Stimulated activated CD8-positive, alpha-beta memory T cell treated with anti-CD3 and anti-CD28 coated beads, Interleukin-4, amount 100 ng/mL, for 1 hour (primary cell): ENCODE measurements around the gene FAAP100.

ENCODE experiments used
- DNase-seq, 2 donors: peaks; one replicate each; pipeline ENCODE4 v3.0.0-alpha.2; 2020; ENCODE audit warnings: low read depth in 2 of 2, low spot score in 1 of 2

FAAP100 gene

DNA sequence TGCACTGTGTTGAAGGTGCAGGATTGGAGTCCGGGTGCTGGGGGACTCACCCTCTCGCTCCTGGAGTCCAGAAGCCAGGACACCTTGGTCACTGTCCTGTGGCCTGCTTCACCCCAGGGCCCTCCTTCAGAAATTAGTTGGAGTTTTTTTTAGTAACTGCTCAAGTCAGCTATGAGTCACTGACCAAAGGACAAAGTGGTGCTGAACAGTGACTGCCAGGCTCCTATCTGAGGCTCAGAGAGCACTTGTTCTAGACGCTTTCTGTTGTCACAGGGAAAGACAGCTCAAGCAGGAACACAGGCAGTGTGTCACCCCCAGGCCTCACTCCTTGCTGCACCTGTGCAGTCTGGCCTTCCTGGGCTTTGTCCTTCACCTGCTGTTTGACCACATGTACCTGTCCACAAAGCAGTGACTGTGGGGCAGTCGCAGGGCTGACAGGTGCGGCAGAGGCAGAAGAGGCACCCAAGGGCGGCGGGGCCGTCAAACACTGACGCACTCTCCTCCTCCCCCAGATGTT is 4.1 kb upstream of the FAAP100 start:
- DNase-seq, result no peak

DNA sequence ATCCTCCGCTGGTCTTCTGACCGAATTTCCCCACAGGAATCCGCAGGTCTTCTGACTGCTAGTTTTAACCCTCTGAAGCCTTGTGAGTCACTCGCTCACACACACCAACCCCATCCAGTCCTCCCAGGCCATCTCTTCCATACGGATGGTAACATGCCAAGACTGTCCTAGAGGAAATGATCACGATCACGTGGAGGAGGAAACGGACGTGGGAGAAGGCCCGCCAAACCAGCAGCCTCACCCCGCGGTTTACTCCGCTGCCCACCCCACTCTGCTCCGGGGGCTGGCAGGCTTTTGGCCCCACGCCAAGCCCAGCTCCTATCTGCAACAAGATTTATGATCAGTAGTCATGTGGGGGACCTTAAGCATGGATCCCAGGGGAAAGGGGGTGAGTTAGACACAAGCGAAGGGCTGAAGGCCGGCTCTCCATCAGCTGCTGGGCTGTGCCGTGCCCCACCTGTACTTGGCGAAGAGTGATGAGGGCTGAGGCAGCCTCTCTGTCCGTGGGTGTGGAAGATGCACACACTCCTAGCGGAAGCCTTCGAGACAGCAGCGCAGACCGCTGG is 1.5 kb upstream of the FAAP100 start:
- no peak for DNase-seq

DNA sequence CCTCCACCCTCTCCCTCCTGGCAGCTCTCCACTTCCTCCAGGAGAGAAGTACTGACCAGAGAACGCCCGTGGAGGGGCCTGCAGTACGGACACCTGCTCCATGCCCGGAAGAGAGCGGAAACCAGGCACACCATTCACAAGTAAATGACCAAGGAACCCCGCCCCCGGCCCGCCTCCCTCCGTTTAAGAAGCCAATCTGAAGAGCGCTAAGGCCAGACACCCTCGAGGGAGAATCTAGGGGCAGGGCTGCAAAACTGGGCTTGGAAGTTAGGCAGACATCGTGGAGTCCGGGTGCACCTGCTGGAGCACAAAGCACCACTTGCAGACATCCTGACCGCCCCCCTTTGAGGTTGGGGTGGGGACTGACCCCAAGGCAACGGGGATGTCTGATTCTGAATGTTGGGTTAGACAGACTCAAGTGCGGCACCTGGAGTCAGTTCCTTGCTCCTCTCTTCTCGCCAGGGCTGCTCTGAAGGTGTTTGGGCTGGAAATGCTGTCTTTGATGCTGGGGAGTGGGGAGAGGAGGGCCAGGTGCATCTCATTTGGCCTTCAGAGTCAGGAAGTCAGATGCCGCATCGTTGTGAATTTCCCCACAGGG is 964 bp upstream of the FAAP100 start:
- DNase-seq, result peak; percentile 44 to 45

DNA sequence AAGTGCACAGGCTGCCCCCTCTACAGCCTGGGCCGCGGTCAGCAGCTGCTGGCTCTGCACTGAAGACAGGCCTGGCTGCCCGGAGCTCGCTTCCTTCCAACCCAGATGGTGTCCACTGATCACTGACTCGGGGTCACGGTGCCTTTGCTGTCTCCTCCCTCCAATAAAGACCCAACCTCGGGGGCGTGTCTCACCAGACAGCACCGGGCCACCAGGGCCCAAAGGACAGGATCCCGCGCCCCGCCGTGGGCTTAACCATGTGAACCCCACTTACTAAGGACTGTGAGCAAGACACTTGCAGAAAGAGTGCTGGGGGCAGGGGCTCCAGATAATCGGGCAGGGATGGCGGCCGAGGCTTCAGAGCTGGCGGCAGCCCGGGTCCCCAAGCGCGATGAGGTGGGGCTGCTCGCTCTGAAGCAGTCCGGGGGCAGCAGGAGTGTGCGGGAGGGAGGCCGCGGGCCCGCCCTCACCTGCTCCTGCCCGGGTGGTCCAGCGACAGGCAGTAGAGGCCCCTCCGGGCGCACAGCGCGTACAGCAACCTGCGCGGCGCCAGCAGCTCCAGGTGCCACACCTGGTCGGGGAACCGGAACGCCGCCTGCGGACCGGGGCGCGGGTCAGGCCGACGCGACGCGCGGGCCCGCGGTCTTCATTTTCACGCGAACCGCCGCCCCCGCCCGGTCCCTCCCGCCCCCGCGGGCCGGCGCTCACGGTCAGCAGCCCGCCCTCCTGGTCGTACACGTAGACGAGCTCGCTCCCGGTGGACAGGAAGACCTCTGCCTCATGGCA is 502 bp downstream of the FAAP100 start:
- DNase-seq, result no peak

DNA sequence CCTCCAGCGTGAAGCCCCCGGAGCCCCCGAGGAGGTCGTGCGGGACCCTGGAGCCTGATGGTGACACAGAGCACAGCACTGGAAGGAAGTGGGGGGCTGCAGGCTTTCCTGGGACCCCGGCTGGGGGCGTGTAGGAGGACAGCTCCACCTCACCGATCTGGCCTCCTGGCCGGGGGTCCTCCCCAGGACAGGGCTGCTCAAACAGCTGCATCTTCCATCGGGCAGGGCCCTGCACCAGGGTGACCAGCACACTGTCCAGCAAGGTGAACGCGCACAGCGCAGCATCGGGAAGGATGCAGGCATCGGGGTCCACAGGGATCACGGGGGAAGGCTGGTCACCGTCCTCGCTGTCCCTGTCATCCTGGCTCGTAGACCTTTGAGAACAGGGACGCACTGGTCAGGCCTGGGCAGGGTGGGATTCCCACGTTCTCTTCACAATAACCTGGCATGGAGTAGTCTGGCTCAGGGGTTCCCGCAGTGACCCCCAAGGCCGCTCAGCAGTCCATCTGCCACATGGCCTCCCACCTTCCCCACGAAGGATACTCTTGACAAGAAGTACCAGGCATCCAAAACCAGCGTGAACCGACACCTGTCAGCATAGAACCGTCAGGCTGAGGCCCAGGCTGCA is 1.2 kb downstream of the FAAP100 start:
- DNase-seq, result no peak

DNA sequence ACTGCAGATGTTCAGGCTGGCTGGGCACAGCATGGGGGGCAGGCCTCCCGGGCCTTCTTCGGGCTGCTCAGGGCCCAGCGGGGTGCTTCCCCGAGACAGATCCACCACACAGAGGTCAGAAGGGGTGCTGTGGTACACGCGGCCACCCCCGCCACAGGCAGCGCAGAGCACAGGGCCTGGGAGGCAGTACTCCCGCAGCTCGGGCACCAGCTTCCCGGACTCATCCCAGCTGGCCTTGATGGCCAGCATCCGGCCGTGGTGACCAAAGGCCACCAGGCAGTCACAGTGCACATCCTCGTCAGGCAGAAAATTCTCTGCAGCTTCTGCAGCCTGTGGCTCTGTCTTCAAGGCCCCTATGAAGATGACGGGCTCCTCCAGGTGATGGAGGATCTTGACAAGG is 1.9 kb downstream of the FAAP100 start:
- DNase-seq, result no peak

DNA sequence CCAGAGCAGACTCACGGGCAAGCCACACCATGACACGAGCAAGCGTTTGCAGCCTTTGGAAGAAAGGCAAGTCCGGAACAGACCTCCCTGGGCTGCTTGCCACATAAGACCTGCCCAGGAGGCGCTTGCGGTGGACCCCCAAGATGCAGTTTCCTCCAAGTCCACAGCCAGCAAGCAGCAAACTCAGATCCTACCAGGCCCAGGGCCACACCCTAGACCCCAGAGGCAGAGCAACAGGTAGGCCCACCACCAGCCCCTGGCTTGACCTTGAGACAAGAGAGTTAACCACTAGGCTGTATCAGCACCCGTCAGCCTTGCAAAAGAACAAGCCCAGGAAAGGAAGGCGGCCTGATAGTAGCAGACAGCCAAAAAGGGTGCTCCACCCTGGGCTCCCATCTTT is 2.3 kb downstream of the FAAP100 start:
- DNase-seq, result no peak

DNA sequence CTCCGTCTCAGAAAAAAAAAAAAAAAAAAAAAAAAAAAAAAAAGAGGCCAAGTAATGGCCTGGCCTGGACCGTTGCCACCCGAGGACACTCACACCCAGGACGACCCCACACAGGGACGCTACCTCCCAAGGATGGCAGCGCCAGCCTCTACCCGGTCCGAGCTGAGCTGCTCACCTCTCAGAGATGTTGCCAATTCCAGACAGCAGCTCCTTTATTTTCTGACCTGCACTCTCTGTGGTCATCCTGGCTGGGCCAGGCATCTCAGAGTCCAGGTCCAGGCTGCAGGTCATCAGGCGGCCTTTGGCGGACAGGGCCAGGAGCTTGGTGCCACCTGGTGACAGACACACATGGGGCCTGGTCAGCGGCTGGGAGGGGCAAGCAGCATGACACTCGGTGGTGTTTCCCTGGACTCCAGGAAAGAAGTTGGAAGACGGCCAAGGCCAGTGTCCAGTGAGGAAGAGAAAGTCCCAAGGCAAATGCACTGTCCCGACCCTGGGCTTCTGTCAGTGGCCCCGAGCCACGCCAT is 3.1 kb downstream of the FAAP100 start:
- DNase-seq, result no peak

DNA sequence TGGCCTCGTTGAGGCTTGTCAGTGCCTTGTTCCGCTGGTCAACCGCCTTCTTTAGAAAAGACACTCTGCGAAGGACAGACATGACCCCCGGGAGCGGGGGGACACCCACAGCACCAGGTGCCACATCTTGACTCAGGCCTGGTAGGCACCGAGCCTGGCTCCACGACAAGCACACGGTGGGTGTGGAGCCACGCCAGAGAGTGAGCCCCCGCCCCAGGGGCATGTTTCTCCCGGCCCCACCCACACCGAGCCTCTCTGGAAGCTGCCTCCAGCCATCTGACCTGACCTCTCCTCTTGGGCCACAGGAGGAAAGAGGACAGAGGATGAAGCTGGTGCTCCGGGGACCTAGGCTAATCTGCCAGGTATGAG is 4.6 kb downstream of the FAAP100 start:
- no peak for DNase-seq

DNA sequence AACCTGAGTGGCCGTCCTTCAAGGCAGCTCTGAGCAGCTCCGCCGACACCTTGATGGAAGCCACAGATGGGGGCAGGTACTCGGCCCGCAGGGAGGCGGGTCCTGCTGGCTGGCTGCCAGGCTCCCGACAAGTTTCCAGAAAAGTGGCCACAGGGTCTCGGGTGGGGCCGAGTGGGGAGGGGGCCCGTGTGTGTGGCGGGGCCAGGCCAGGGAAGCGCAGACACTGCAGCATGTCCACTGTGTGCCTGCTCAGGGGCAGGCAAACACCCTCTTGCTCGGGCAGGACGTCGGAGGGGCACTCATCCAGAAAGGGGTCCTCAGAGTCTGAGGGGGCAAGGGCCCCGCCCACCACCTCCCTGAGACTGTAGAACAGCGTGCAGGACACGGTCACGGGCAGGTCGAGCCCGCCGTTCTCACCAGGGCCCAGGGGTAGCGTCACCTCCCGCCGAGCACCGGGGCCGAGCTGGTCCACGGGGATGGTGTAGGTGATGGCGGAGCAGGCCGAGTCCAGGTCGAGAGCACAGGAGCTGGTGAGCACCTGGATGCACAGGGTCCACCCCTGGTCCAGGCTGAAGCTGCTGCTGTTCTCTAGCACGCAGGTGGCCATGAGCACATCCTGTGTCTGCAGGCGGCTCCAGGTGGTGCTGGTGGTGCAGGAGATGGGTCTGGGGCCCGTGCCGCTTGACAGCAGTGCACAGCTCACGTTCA is 5.1 kb downstream of the FAAP100 start:
- DNase-seq, result no peak

DNA sequence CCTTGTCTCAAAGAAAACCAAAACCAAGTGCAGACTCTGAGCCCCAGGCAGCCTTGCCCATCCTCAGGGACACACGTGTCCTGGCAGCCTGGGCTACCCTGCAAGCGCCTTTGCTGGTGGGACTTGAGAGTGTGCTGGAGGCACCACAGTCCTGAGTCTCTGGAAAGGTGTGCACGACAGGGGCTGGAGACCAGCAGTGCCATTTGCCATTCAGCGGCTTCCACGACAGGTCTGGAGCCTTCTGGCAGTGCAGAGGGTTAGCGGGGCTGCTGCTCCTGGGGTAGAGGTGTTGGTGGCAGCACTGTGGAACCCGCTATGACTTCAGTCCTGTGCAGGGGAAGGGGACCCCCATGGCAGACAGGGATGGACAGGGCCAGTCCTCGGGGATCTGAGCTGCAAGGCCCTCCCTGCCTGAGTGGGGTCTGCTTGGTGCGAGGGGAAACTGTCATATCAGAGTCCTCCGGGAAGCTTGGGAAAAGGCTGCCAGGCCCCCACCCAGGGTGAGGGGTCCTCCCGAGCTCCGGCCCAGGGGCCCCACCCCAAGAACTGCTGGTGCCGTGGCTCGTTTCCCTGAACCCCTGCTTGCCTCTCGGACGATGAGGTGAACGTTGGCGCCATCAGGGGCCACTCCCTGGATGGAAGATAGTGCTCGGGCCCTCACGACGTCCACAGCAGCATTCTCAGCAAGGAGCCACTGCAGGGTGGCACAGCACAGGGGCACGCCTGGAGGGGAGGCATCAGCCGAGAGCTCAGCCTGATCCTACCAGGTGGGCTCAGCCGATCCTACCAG is 6.8 kb downstream of the FAAP100 start:
- DNase-seq, result no peak

DNA sequence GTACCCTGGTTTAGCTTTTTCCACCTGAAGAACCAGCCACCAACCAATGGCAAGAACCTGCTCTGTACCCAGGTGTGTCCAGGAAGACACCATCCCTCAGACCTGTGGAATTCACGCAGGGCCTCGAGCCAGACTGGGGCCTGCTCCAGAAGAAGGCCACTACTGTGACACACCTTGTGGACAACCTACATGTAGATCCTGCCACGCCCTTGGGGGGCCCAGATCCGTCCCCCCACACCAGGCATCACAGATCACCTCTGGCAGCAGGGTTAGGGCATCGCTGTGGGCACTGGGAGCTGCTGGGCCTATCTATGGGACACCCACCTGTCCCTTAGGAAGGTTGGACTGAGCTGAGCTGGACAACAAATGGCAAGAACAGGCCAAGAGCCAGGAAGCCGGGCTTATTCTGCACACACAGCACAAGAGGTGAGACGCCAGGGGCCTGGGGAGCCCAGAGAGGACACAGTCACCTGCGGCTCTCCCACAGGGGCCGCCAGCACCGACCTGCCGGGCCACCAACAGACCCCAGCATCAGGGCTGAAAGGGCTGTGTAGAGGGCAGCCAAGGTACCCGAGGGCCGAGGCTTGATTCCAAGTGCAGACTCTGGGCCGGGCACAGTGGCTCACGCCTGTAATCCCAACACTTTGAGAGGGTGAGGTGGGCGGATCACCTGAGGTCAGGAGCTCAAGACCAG is 7.7 kb downstream of the FAAP100 start:
- no peak for DNase-seq

DNA sequence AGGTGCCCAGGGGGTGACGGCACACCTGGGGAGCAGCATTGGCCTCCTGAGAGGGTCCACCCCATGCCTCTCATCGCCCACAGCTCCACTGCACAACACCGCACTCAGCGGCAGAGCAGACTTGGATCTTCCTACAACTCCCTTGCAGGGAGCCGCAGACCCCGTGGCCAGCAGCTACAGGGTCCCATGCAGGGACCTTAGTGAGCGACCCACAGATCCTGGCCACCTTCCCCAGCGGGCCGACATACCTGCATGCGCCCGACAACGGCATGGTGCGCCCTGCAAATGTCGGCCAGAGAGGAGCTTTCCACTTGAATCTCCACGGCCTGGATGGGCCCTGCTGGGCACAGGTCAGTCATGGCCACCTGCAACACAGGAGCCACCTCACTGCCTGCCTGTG is 8.4 kb downstream of the FAAP100 start:
- no peak for DNase-seq

DNA sequence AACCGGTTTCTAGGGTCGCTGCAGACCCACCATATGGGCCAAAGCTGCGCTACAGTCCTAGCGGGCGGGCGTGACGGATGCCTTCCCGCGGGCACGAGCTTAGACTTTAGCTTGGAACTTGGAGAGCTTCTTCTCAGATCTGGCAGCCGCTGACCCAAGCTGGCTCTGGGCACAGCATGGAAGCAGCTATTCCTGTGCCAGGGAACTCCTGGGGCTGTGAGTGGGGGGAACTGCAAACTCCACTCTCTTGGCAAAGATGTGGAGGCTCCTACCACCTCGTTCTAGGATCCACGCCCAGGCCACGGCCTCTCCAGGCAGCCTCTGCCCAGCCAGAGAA is 8.8 kb downstream of the FAAP100 start:
- DNase-seq, result no peak

DNA sequence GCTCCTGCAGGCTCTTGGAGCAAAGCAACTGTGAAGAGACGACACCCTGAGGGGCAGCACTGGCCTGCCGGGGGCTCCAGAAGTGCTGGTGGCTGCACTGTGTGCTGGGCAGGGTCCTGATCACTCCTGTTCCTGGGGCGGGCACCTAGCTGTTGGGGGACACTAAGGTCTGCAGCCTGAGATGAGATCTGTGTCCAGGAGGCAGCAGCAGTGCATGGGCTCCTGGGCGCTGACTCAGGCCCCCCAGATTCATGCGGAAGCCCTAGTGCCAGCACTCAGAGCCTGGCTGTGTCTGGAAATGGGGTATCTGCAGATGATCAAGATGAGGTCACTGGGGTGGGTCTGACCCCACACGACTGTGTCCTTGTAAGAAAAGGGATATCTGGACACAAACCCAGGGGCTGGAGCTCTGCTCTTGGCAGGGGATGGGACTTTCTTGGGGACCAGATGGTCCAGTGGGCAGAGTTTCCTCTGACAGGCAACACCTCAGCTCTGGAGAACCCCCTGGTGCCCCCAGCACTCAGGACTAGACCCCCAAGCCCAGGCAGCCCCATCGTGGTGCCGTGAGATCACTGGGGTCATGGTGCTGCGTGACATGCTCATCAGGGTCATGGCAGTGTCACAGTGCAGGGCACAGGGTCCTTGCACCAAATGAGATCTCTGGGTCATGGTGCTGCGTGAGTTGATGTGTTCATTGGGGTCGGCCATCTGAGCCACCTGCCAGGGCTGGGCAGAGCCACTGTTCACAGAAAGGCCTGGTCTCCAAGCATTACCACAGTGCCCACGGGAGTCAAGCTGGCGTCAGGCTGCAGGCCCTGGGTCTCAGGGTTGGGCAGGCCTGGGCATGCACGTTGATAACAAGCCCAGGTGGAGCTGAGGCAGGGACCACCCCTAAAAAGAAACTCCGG is 9.5 kb downstream of the FAAP100 start:
- no peak for DNase-seq

DNA sequence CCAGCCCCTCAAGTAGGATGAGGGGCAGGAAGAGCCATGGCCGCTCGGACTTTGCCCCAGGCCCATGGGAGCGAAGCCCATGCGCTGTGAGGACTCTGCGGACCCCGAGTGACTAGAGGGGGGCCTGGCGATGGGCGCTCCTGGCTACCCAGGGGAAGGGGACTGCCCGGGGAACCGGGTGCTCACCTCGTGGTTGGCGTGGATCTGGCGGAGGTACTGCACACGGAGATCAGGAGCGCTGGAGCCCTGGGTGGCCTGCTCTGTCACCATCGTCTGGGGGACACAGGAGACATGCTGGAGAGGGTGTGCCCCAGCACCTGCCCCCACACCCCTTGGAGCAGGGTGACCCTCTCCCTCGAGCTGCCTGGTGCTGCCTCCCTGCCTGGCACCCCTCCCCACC is 11.0 kb downstream of the FAAP100 start:
- DNase-seq, result no peak

DNA sequence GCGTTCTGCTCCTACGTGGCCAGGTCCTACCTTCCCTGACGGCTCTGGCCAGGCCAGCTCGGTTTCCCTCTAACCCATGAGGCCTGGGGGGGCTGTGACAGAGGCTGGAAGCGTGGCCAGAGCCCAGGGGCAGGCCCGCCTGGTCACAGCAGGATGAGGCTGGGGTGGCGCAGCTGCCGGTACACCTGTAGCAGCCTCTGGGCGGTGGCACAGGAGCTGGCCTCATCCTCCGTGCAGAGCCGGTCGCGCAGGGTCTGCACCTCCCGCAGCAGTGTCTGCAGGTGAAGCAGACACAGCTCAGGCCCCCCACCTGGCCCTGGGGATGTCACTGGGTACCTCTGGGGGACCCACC is 11.5 kb downstream of the FAAP100 start:
- no peak for DNase-seq

DNA sequence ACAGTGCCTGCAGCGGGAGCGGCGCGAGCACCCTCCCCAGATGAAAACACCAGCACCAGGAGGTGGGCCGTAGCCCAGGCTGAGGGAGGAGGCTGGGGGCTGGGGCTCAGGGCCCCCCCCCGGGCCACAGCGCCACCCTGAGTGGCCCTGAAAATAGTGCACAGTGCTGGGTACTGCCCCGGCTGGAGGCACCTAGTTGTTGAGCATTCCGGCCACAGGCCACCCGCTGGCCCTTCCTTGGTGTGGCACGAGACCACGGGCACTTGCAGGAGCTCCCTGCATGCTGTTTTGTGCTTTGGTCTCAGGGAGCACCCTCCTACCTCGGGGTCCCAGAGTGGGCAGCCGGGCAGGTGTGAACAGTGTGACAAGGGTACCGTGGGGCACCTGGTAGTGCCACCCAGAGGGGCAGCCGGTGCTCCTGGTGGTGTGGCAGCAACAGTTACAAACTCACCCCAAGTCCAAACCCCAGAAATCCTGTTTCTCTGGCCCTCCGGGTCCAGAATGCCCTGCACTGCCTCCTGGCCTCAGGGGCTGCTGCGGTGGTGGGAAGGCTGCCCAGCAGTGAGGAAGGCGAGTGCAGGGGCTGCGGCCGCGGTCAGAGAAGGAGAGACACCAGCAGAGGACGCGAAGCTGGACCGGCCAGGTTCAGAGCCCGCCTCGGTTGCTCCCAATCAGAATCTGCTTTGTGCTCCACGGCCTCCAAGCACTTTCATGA is 12.0 kb downstream of the FAAP100 start:
- no peak for DNase-seq

DNA sequence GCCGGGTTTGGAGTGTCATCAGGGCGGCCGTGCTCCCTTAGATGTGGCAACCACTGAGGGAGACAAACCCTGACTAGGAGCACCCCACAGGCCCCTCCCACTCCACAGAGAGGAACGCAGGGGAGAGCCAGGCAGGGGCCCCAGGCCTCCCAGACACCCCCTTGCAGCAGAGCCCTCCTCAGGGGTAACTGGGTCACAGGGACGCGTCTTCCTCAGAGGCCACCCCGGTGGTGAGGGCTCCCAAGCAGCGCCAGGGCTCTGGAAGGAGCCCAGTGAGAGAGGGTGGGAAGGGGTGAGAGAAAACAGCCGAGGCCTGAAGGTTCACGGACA is 12.6 kb downstream of the FAAP100 start:
- no peak for DNase-seq
